CD4-positive, alpha-beta T cell (primary cell): ENCODE results near the gene IKBKE. TPM values are rescaled to one million over a fixed set of nuclear protein-coding genes. Genes with fewer than 3 reads are reported as not detected.

Source experiments
- ATAC-seq: fragments of 200-7000 bp; cut with Tn5 transposase; one replicate; pipeline ENCODE4 v1.10.0; 2022; ENCODE audit warnings: mild to moderate bottlenecking; ENCODE audit not compliant: poor library complexity
- CTCF ChIA-PET: fragments of 350-600 bp; sonication (Branson Sonifier 250); formaldehyde crosslinking; loops from one replicate; lab custom pipeline; 2021; ENCODE audit warnings: antibody characterized with exemption, inconsistent platforms; lab: Charles Lee
- POLR2A ChIA-PET: fragments of 350-600 bp; sonication (Branson Sonifier 250); formaldehyde crosslinking; loops from one replicate; lab custom pipeline; 2021; ENCODE audit warnings: antibody characterized with exemption, inconsistent platforms; lab: Charles Lee
- DNase-seq, 14 experiments: peaks; one replicate each; pipeline ENCODE4 v3.0.0-alpha.2; 2013 to 2020; ENCODE audit warnings: mixed read lengths in 2 of 14
- H3K27ac ChIP-seq, 2 donors: one replicate each; pipeline versions ENCODE4 v1.5.1 to v1.7.0; 2013; ENCODE audit warnings: low read length in 2 of 2, low read depth in 1 of 2, mild to moderate bottlenecking in 1 of 2
- H3K27me3 ChIP-seq, 2 experiments: 1 replicate in 1 of 2; 2 replicates in 1 of 2; pipeline versions ENCODE4 v1.6.1 to v1.7.0; 2013; ENCODE audit warnings: low read length in 2 of 2, control low read depth in 1 of 2, mild to moderate bottlenecking in 1 of 2, moderate library complexity in 1 of 2; ENCODE audit not compliant: insufficient read depth in 2 of 2, control insufficient read depth in 1 of 2
- H3K36me3 ChIP-seq: one replicate; pipeline ENCODE4 v1.6.1; 2013; ENCODE audit warnings: low read length, control low read depth; ENCODE audit not compliant: insufficient read depth
- H3K4me1 ChIP-seq: one replicate; pipeline ENCODE4 v1.6.1; 2013; ENCODE audit warnings: low read length, control low read depth; ENCODE audit not compliant: insufficient read depth
- H3K4me3 ChIP-seq: one replicate; pipeline ENCODE4 v1.5.1; 2013; ENCODE audit warnings: mild to moderate bottlenecking, low read length, moderate library complexity
- H3K9me3 ChIP-seq, 2 experiments: 1 replicate in 1 of 2; 2 replicates in 1 of 2; pipeline versions ENCODE4 v1.6.1 to v1.7.0; 2013; ENCODE audit warnings: low read length in 2 of 2, mild to moderate bottlenecking in 2 of 2, control low read depth in 1 of 2, moderate library complexity in 1 of 2; ENCODE audit not compliant: control insufficient read depth in 1 of 2, insufficient read depth in 1 of 2
- H3K27ac Mint-ChIP-seq: one replicate; pipeline ENCODE4 v1.8.0; 2020; ENCODE audit warnings: mixed read lengths
- H3K27me3 Mint-ChIP-seq: one replicate; pipeline ENCODE4 v1.8.0; 2021; ENCODE audit warnings: mixed read lengths
- H3K36me3 Mint-ChIP-seq: one replicate; pipeline ENCODE4 v1.8.0; 2021; ENCODE audit warnings: low read depth, mixed read lengths
- H3K4me1 Mint-ChIP-seq: one replicate; pipeline ENCODE4 v1.8.0; 2021; ENCODE audit warnings: low read depth, mixed read lengths
- H3K4me3 Mint-ChIP-seq: one replicate; pipeline ENCODE4 v1.8.0; 2020; ENCODE audit warnings: mild to moderate bottlenecking, mixed read lengths
- H3K9me3 Mint-ChIP-seq: one replicate; pipeline ENCODE4 v1.8.0; 2020; ENCODE audit warnings: mixed read lengths
- intact Hi-C, 2 experiments: fragments of 100-400 bp; cut with DNase I in 1 of 2; cut with micrococcal nuclease in 1 of 2; formaldehyde crosslinking; loops; one replicate each; pipeline versions ENCODE4 v1.15.1 to v1.9.0; 2023 to 2025; cut with DNase I, micrococcal nuclease
- total RNA-seq, 174 experiments: library from RNA in 2 of 174; stranded (reverse) in 2 of 174; gene quantifications; one replicate each; pipeline ENCODE4 v1.2.3 and lab custom pipeline; 2021 to 2026
- TF ChIP-seq, protein P1 (sequence below): fragments of 200-600 bp; IDR thresholded peaks from one replicate; pipeline ENCODE4 v1.8.0; 2022; ENCODE audit warnings: antibody characterized with exemption, mild to moderate bottlenecking

Gene IKBKE
- total RNA-seq, 2 experiments from 2014 or later: 27.9 to 29.8 TPM

GRCh38 chr1:206518743-206519142 is 48.5 kb downstream of the IKBKE start:
- Histone ChIP-seq H3K27me3 (no peaks in the 10 kb centered on the region), H3K4me1 (peaks cover 2% of the 10 kb centered on the region), H3K9me3 (no peaks in the 10 kb centered on the region), H3K36me3 (no peaks in the 10 kb centered on the region), H3K27ac (no peak overlapping the region), H3K4me3 (no peak overlapping the region)
- CTCF ChIA-PET: interaction anchor here (0.6 kb wide), 2 partner anchors 24 to 229 kb away, joined by 3 read pairs; no protein-coding TSS in a partner anchor
- H3K27ac Mint-ChIP-seq: no peak overlapping the region
- H3K36me3 Mint-ChIP-seq: no peaks in the 10 kb centered on the region
- H3K9me3 Mint-ChIP-seq: no peaks in the 10 kb centered on the region
- DNase-seq: no peak
- ATAC-seq: no peak
- H3K4me1 Mint-ChIP-seq: no peaks in the 10 kb centered on the region
- POLR2A ChIA-PET: interaction anchor here (1.4 kb wide), 1 partner anchor 12 kb away, joined by 5 read pairs; the partner anchor contains the start of gene RASSF5
- H3K4me3 Mint-ChIP-seq: no peak overlapping the region
- TF ChIP-seq, protein P1, sequence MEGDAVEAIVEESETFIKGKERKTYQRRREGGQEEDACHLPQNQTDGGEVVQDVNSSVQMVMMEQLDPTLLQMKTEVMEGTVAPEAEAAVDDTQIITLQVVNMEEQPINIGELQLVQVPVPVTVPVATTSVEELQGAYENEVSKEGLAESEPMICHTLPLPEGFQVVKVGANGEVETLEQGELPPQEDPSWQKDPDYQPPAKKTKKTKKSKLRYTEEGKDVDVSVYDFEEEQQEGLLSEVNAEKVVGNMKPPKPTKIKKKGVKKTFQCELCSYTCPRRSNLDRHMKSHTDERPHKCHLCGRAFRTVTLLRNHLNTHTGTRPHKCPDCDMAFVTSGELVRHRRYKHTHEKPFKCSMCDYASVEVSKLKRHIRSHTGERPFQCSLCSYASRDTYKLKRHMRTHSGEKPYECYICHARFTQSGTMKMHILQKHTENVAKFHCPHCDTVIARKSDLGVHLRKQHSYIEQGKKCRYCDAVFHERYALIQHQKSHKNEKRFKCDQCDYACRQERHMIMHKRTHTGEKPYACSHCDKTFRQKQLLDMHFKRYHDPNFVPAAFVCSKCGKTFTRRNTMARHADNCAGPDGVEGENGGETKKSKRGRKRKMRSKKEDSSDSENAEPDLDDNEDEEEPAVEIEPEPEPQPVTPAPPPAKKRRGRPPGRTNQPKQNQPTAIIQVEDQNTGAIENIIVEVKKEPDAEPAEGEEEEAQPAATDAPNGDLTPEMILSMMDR: no peak
- no peaks in the 10 kb centered on the region for H3K27me3 Mint-ChIP-seq
- intact Hi-C loops: no loop called here

DNA sequence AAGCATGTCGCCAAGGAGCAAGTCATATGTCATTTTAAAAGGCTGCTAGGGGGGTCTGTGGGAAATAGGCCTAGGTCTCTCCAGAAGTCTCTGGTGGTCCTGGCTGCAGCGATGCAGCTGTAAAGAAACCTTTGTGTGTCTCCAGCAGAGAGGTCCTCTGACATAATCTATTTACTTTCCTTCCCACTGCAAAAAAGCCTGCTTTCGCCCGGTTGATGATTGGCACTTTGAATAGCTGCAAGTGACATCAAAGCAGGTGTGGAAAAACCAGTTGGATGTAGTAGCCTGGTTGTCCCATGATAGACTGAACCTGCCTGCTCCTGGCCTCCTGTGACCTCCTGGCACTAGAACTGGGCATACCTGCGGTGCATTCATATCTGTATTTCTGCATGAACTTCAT is 50.9 kb downstream of the IKBKE start:
- CTCF ChIA-PET: no interaction called here
- H3K27me3 Mint-ChIP-seq: no peaks in the 10 kb centered on the region
- H3K9me3 Mint-ChIP-seq: no peaks in the 10 kb centered on the region

DNA sequence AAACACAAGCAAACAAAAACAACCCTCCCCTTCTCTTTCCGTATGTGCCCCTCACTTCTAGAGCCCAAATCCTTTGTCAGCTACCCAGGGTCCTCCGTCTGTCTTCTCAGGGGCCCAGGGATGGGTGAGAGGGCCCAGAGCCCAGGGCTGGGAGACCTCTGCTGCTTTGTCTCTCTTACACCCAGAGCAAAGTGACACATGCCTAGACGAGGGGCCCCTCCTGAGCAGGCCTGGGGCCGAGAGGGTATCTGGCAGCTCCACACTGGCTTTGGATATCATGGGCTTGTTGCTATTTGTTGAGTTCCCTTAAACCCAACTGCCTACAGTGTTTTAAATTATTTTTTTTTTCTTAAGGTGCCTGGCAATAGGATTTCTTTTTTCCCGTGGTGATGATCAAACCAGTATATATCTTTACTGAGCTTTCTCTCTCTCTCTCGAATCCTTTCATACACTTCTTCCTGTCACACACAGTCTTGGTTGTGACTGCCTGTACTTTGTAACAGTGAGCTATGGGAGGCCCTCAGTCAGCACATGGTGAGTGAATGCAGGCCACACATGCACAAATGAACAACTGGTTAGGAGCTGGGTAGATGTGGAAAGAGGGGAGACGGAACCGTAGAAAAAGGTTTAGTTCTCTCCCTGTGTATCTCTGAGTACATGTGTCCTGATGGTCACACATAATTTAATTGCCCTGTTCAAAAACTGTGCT is 51.6 kb downstream of the IKBKE start:
- Histone ChIP-seq H3K27ac (no peak overlapping the region), H3K9me3 (no peaks in the 10 kb centered on the region), H3K4me1 (peaks cover under 1% of the 10 kb centered on the region), H3K36me3 (no peaks in the 10 kb centered on the region), H3K4me3 (no peak overlapping the region), H3K27me3 (no peaks in the 10 kb centered on the region)
- TF ChIP-seq, protein P1: no peak
- ATAC-seq (no peak), DNase-seq (no peak)
- ChIA-PET CTCF (interaction anchor here (1.5 kb wide), 1 partner anchor 16 kb away, joined by 4 read pairs; no protein-coding TSS in a partner anchor), POLR2A (no interaction called here)
- no peak overlapping the region for H3K4me3 Mint-ChIP-seq
- H3K36me3 Mint-ChIP-seq: no peaks in the 10 kb centered on the region
- no peak overlapping the region for H3K27ac Mint-ChIP-seq
- H3K27me3 Mint-ChIP-seq: no peaks in the 10 kb centered on the region
- H3K9me3 Mint-ChIP-seq: no peaks in the 10 kb centered on the region
- no peaks in the 10 kb centered on the region for H3K4me1 Mint-ChIP-seq
- intact Hi-C loops: no loop called here

More for the DNA sequence above, 50.9 kb downstream of the IKBKE start:
- Histone ChIP-seq H3K27ac (no peak overlapping the region), H3K27me3 (no peaks in the 10 kb centered on the region), H3K4me1 (peaks cover 2% of the 10 kb centered on the region), H3K9me3 (no peaks in the 10 kb centered on the region), H3K4me3 (no peak overlapping the region), H3K36me3 (no peaks in the 10 kb centered on the region)
- intact Hi-C loops: no loop called here
- H3K4me3 Mint-ChIP-seq: no peak overlapping the region
- ATAC-seq: no peak
- DNase-seq: no peak
- TF ChIP-seq, protein P1: no peak
- POLR2A ChIA-PET: no interaction called here
- no peak overlapping the region for H3K27ac Mint-ChIP-seq
- H3K4me1 Mint-ChIP-seq: no peaks in the 10 kb centered on the region
- H3K36me3 Mint-ChIP-seq: no peaks in the 10 kb centered on the region
